Stimulated activated CD4-positive, alpha-beta T cell treated with anti-CD3 and anti-CD28 coated beads, Interleukin-12 subunit alpha, Interleukin-12 subunit beta, amount 100 ng/mL, for 48 hours (primary cell): ENCODE data around the gene EMCN.

Source experiments
- DNase-seq, 3 donors: peaks; one replicate each; pipeline ENCODE4 v3.0.0-alpha.2; 2020; ENCODE audit warnings: low read depth in 2 of 3, low spot score in 1 of 3

The EMCN gene

DNA sequence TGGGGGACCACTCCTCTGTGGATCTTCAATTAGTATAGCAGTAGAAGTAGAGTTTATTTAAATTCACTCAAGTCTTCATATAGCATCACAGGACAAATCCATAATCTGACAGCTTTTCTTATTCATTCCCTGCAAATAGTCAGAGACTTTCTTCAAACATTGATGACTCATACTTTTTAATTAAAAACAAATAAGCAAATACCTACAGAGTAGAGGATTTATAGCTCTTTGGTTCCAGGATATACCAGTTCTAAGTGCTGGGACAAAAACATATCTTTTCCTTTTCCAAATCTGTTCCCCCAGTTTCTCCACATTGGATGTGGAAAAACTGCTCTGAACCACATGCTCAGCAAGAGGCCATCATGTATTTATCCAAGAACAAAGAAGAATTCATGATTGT lies 24.1 kb downstream of the EMCN start:
- DNase-seq, result no peak

DNA sequence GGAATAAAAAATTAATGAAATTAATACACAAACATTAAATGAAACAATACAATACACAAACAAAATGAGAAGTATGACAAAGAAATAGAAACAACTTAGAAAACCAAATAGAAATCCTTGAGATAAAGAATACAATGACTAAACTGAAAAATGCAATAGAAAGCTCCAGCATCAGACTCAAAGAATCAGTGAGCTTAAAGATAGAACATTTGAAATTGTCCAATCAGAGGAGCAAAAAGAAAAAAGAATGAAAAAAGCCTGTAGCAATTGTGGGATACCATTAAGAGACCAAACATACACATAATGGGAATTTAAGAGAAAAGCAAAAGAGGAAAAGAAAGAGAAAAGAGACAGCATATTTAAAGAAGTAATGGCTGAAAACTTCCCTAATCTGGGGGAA lies 25.7 kb downstream of the EMCN start:
- DNase-seq, result no peak

DNA sequence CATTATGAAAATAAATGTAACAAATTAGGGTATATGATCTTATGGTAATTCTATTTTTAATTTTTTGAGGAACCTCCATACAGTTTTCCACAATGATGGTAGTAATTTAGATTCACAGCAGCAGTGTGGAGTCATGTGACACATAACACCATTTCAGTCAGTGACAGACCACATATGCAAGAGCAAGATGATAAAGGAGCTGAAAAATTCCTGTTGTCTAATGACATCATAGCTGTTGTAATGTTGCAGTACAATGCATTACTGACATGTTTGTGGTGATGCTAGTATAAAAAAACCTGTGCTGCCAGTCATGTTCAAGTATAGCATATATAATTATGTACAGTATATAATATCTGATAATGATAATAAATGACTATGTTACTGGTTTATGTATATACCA lies 28.5 kb downstream of the EMCN start:
- DNase-seq, result no peak

DNA sequence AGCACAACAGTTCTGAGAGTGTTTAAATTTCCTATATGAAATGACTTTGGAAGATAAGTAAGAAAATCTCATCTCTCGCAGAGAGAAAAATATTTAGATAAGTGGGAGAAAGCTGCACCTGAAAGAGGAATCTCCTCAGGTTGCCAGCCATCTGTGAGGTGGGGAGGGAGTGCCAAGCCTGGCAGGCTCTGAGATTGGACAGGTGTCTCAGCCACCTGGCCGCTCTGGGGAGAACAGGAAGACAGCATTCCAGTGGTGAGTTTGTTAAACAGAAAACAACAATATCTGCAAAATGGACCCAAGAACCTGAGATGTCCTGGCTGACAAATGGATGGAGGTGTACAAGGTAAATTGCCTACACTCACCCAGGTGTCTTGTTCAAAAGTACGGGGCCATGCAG lies 31.3 kb downstream of the EMCN start:
- no peak for DNase-seq

DNA sequence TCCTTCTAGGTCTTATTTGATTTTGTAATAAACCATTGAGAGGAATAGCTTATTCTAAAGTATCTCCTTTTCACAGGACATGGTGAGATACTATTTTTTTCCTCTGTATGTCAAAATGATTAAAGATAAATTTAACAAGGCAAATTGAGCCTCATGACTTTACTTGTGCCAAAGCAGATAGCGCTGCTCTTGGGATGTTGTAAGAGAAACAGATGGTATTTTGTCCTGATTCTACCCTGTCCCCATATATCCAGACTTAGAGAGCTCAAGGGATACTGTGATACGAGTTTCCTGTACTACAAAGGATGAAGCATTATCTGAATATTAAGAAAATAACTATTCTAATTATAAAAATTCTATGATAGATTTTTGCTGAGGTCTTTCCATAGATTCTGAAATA lies 34.0 kb downstream of the EMCN start:
- no peak for DNase-seq

DNA sequence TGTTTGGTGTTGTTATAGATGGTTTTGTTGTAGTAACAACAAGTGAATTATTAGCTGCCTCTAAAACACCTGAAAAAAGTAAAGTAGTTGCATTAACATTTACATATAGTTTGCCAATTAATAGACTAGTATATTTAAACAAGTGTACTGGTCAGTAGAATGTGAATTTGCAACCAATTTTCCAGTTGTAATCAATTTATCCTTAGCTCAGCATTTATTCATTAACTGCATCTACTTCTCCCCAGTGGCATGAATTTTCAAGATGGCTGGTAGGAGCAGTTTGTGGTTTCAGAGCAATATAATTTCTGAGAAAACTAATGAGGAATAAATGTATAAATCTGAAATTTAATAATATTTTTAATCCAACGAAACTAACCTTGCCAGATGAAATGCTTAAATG lies 37.9 kb downstream of the EMCN start:
- DNase-seq, result no peak

DNA sequence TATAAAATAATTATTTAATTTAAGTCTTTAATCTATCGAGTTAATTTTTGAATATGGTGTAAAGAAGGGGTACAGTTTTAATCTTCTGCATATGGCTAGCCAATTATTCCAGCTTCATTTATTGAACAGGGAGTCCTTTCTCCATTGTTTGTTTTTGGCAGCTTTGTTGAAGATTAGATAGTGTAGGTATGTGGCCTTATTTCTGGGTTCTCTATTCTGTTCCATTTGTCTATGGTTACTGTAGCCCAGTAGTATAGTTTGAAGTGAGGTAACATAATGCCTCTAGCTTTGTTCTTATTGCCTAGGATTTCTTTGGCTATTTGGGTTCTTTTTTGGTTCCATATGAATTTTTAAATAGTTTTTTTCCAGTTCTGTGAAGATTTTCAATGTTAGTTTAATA lies 48.3 kb downstream of the EMCN start:
- no peak for DNase-seq

DNA sequence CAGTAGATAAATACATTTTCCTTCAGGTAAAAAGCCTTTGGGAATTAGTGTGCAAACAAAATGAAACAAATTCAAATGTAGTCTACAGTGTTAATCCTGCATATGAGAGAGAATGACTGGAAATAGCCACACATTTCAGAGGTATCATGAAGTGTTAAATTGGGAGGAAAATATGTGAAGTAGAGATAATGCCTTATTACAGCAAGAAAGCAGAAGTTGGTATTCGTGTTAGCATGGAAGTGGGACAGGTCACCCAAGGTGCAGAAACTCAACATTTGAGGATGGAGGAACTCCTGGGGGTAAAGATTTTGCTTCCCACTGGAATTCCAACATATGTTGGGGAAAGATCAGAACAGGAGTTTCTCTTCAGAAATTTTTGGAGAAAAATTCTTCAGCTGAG lies 51.3 kb downstream of the EMCN start:
- DNase-seq, result no peak

DNA sequence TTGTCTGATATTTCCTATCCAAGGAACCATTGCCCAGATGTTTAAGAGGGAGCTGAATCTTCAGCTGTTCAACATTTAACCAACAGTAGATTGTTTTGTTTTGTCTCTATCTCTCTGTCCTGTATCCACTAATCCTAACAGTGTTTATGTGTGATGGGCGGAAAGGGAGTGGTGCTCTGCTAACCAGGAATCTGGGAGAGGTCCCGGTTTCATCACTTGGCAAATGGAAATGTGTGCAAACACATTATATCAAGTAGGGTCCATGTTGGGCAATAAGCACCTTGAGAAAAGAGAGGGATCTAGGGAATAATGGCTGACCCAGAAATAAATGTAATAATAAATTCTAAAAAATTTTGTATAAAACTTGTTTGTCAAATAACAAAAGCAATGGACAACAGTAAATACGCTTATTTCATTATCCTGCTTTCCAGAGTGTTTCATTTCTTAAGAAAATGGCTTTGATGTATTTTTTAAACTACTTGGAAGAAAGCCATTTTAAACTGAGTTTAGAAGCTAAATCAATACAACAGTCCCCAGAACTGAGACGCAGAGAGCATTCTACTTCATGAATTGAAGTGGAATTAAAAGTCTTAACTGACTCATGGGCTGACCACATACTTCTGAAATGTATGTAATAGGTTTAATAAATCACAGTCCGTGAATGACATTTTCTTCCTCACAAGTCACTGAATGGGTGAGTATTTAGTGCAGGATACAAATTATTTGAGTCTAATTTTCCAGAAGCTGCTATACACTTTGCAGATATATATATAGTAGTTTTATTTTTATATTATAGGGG lies 55.8 kb downstream of the EMCN start:
- DNase-seq, result no peak

DNA sequence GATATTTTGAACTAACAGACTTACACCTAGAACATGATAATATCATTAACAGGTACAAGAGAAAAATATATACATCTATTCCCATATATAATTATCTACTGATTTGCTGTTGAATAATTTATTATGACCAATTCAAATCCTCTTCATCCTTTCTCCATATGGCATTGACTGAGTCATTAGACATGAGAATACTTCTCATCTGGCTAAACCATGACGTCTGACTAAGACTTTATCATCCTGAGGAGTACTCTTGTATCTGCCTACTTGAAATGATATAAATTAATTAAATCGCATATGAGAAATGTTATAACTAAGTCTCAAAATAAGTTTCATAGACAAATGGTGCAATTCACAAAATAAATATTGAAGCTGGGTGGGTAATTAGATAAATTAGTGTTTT lies 67.4 kb downstream of the EMCN start:
- no peak for DNase-seq

DNA sequence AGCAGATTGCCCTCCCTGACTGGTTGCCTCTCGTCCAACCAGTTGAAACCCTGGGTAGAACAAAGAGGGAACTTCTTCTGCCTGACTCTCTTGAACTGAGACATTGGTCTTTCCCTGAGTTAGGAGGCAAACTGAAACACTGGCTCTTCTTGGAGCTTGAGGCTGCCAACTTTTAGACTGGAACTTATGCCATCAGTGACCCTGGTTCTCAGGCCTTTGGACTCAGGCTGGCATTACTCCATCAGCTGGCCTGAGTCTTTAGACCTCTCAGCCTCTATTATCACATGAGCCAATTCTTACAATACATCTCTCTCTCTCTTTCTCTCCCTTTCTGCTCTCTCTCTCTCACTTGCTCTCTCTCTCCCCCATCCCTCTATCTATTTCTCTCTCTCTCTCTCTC lies 86.4 kb downstream of the EMCN start:
- no peak for DNase-seq

DNA sequence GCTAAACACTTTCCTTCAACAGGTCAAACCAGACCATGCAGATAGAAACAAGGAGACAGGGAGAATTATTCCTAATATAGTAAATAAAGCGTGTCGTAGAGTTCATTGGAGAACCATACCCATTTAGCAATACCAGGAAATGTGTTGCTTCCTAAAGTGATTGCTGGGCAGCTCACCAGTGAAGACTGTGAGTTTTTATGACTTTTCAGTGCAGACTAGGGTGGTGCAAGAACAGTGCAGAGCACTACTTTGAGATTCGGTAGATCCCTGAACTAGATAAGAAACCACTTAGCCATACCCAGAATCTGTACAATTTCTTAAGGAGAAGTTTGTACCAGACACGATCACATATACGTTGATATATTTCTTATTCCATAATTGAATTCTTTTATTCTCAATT lies 87.4 kb downstream of the EMCN start:
- no peak for DNase-seq

DNA sequence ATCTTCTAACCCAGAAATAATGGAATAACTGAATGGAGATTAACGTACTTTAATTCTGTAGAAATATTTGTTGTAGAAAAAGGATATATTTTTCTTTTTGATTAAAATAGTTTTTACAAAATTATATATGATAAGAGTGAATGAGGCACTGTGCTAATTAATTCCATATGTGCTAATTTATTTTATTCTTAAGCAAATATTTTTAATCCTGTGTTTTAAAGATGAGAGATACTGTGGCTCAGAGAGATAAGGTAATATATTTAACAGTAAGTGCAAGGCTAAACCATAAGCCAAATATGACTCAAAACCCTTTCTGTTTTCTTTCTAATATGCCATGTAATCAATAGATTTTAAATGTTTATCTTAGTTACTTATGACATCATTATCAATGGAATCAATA lies 88.2 kb downstream of the EMCN start:
- no peak for DNase-seq

DNA sequence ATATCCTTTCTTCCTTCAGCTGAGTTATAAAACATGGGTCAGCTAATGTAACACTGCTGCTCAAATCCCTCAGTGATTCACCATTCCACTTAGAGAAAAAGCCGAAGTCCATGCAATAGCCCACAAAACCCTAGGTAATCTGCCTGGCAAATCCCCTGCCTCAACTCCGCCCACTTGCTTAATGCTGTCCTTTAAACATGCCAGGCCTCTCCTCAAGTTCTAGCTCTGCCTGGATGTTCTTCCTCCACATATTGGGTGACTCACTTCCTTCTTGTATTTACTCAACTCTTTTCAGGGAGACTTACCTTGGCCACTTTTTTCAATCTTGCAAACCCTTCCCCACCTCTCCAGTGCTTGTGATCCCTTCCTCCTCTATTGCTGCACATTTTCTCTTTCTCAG lies 89.8 kb downstream of the EMCN start:
- no peak for DNase-seq

DNA sequence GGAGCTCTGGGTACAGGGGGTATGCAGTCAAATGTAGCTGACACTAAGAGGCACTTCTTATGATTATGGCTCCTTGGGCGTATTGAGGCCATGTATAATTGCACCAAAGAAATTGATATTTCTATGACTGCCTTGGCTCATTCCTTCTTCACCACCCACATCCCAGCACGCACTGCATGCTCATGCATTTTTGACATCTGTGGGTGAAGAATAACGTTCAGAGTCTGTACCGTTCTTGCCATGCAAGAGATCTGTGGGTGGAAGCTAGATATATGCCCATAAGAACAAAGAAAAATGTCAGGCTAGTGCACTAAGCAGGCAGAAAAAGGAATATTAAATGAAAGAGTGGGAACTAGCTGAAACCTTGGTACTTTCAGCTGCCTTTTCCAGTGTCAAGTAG lies 93.4 kb downstream of the EMCN start:
- DNase-seq, result no peak

DNA sequence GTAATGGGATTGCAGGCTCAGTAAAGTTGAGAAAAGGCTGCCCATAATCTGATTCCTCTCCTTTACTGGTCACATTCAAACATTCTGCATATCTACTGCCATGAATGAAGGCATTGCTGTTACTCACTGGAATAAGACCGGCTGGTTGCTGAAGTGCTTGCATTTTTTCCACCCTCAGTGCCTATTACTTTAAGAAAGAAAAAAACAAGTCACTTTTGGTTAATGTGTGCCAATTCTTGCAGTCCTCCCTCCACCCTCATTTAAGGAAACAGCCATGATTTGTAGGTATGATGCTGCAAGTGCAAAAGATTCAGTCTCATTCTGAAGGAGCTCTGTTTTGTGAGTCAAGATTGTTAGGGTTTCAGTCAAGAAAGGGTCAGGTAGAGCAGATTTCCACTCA lies 94.9 kb downstream of the EMCN start:
- DNase-seq, result no peak

DNA sequence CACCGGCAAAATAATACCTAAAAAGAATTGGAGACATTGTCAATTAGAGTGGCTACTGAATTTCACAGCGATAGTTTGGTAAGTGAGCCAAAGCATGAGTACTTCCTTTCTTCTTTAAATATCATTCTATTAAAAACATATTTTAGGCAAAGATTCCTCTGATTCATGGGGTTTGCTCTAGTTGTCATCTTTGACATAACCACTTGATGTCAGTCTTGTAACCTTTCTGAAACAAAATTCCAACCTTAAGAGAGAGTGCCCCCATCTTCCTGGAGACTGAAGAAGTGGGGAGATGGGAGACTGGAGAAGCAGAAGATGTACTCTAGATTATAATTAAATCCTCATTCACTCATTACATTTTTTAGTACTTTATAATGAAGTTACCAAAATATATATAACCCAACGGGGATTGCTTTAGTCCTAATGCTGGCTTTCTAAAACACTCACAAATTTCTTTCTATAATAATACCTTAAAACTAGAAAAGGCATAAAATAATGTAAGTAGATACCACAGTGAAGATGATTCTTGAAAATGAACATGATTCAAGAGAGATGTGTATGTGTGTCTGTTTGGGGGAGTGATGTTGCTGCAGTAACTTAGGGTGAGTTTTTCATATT lies 96.4 kb downstream of the EMCN start:
- DNase-seq, result no peak

DNA sequence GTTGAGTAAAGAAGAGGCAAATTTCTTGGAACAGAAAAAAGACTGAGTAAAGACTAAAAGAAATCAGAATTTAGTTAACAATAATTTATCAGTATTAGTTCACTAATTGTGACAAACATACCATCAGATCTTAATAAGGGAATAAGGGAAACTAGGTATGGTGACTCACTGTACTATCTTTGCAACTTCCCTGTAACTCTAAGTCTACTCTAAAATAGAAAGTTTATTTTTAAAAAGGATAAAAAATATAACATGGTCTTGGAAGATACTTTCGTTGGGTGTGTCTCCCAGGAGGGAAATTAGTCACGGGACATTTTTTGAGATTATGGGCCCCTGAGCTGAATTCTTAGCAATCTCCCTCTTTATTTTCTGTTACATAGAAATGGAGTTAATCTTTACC lies 97.3 kb downstream of the EMCN start:
- no peak for DNase-seq

DNA sequence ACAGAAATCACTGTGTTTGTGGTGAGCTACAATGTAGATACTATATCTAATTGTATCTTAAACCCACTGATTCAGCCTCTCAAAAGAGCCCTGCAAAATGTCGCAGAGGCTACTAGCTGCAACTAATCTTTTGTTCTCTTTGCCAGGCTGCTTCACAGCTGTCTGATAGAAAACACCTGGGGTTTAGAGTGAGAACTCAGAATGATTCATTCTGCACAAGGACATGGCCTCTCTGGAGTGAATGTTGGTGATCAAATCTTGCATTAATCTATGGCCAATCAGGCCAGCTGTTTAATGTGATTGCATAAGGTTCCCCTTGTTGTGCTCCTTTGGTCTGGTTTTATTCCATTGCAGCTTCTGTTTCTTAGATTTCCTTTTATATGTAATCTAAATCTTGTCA lies 100.3 kb downstream of the EMCN start:
- no peak for DNase-seq

DNA sequence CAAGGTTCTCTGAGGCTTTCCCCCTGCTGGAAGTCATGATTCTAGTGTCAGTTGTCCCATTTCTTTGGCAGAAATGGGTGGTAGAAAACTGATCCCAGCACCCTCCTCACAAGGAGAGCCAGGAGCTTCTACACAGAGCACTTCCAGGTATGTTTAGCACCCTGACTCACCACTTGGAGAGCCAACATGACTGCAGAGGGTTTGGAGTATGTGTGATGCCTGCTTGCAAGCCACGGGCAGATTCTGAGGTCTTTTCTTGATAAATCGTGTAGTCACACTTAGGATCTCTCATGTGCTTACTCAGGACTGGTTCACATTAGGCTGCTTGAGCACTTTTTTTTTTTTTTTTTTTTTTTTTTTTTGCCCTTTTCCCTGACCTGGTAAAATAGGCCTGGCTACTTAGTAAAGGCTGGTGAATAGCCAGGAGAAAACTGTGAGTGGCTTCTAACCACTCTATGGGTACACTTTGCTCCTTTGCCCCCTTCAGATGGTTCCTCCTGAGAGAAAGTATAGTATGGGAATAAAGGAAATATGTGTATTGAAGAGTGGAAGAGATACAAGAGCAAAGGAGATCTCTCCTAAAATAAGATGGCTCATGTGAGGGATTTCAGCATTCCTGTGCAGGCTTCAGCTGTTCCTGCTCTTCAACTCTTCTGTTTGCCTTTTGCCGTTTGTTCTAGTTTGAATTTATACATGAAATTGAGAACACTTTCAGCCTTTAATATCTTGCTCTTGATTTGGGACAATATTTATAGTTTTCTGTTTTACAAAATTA lies 103.6 kb downstream of the EMCN start:
- DNase-seq, result no peak

DNA sequence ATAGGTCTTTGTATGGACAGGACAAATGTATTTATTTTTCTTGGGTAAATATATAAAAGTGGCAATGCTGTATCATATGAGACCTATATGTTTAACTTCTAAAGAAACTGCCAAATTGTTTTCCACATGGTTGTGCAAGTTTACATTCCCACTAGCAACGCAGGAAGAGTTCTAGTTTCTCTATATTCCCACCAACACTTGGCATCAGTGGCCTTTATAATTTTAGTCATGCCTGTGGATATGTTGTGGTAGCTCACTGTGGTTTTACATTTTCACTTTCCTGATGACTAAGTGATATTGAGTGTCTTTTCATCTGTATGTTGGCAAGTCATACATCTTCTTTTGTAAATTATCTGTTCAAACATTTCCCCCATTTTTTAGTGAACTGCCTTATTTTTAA lies 126.0 kb downstream of the EMCN start:
- DNase-seq, result no peak

DNA sequence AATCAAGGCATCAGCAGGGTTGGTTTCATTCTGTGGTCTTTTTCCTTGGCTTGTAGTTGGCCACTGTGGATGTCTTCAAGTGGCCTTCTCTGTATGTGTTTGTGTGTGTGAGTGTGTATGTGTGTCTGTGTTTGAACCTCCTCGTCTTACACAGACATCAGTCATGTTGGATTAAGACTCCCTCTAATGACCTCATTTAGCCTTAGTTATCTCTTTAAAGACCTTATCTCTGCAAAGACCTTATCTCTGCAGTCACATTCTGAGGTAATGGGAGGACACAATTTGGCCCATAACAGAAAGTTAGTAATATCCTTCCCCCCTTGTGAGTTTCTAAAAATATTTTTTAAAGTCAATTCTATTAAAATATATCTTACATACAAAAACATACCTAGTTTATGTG lies 126.7 kb downstream of the EMCN start:
- no peak for DNase-seq
